HFFc6 (cell line): ENCODE results near the gene CHCHD5. TPM values are rescaled to one million over a fixed set of nuclear protein-coding genes. Genes with fewer than 3 reads are reported as not detected.

Source experiments
- DNase-seq: peaks from one replicate; pipeline ENCODE4 v3.0.0-alpha.2; 2018
- H3K27ac Mint-ChIP-seq: 2 replicates; pipeline ENCODE4 v1.8.0; 2020; ENCODE audit warnings: mild to moderate bottlenecking, mixed read lengths
- H3K27me3 Mint-ChIP-seq: 2 replicates; pipeline ENCODE4 v1.8.0; 2021; ENCODE audit warnings: mild to moderate bottlenecking, moderate library complexity, mixed read lengths; ENCODE audit not compliant: insufficient read depth
- H3K36me3 Mint-ChIP-seq: 2 replicates; pipeline ENCODE4 v1.8.0; 2021; ENCODE audit warnings: low read depth, mixed read lengths
- H3K4me1 Mint-ChIP-seq: 2 replicates; pipeline ENCODE4 v1.8.0; 2020; ENCODE audit warnings: low read depth, mixed read lengths
- H3K4me3 Mint-ChIP-seq: 2 replicates; pipeline ENCODE4 v1.8.0; 2020; ENCODE audit warnings: mild to moderate bottlenecking, moderate library complexity, mixed read lengths
- H3K9me3 Mint-ChIP-seq: 2 replicates; pipeline ENCODE4 v1.8.0; 2020; ENCODE audit warnings: mild to moderate bottlenecking, mixed read lengths
- CTCF ChIP-seq: fragments of 200-600 bp; sonication (generic); IDR thresholded peaks from 2 replicates; pipeline ENCODE4 v1.5.0; 2021; ENCODE audit warnings: antibody characterized with exemption, mild to moderate bottlenecking
- total RNA-seq, 6 experiments: library from RNA; stranded (reverse); fragmentation: NEBNext Ultra II Directional; extraction: Animal tissue kit (Norgen Biotek cat#: 25700); gene quantifications; 2 replicates in 1 of 6; 3 replicates in 5 of 6; pipeline ENCODE4 v1.2.3, GENCODE V29; 2021

Gene CHCHD5
- total RNA-seq, 6 experiments from 2014 or later, result 26.9 to 43.2 (median 32.6) TPM

GRCh38 chr2:112626604-112627059 lies 42.2 kb downstream of the CHCHD5 start:
- no peaks in the 10 kb centered on the region for H3K9me3 Mint-ChIP-seq
- peak; percentile 91 for TF ChIP-seq CTCF
- H3K4me1 Mint-ChIP-seq, result peaks cover 92% of the 10 kb centered on the region
- no peaks in the 10 kb centered on the region for H3K36me3 Mint-ChIP-seq
- peak overlapping the region; percentile 86 for H3K4me3 Mint-ChIP-seq
- peaks cover 2% of the 10 kb centered on the region for H3K27me3 Mint-ChIP-seq
- DNase-seq, result peak; percentile 65
- H3K27ac Mint-ChIP-seq, result peak overlapping the region; percentile 90

DNA sequence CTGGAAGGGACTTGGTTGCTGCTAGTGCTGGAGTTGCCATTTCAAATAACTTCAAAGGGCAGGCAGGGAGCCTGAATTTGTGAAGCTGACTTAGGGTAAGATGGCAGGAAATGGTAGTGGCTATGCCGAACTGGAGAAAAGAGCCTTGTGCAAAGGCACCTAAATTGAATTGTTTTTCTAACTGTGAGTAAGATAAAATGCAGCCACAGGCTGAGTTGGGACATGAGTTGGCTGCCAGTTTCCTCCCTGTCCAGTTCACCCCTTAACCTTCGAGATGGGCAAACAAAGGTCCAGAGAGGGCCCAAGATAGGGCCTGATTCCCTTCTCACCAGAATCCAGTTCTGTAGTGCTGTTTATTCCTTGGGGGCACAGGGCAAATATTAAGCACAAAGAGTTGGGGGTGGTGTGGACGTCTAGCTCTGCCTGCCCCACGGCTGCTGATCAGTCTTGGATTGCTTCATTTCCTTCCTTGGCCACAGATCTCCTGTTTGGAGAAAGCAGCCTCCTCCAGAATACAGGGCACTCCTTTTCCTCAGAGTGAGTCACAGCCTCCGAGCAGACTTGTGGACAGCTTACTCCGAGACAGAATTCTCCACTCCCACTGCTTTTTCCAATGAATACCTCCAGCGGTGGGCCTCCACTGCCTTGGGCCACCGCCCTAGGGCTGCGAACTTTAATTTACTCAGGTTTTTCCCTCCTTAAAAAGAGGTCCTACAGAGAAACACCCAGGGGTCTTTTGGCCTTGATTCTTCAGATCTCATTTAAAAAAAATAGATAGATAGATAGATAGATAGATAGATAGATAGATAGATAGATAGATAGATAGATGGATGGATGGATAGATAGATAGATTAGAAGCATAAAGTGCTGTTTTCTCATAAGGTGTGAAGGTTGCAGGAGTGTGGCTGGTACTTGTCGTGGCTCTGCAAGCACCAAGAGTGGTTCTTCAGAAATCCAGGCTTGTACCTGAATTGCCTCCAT lies 42.9 kb downstream of the CHCHD5 start:
- Mint-ChIP-seq H3K4me3 (peak overlapping the region; percentile 86), H3K27ac (peak overlapping the region; percentile 90), H3K27me3 (peaks cover 3% of the 10 kb centered on the region), H3K4me1 (peaks cover 92% of the 10 kb centered on the region), H3K36me3 (no peaks in the 10 kb centered on the region), H3K9me3 (no peaks in the 10 kb centered on the region)
- TF ChIP-seq CTCF, result no peak
- DNase-seq, result peak; percentile 96

GRCh38 chr2:112629224-112629623 lies 44.8 kb downstream of the CHCHD5 start:
- Mint-ChIP-seq H3K27me3 (peaks cover 3% of the 10 kb centered on the region), H3K4me3 (peak overlapping the region; percentile 45), H3K4me1 (peaks cover 80% of the 10 kb centered on the region), H3K36me3 (no peaks in the 10 kb centered on the region), H3K9me3 (no peaks in the 10 kb centered on the region), H3K27ac (peak overlapping the region; percentile 90)
- no peak for TF ChIP-seq CTCF
- DNase-seq, result no peak

GRCh38 chr2:112629823-112630222 lies 45.4 kb downstream of the CHCHD5 start:
- H3K4me3 Mint-ChIP-seq, result peak overlapping the region; percentile 45
- H3K4me1 Mint-ChIP-seq, result peaks cover 74% of the 10 kb centered on the region
- no peak for TF ChIP-seq CTCF
- no peak for DNase-seq
- peaks cover 3% of the 10 kb centered on the region for H3K27me3 Mint-ChIP-seq
- H3K27ac Mint-ChIP-seq, result peak overlapping the region; percentile 90
- no peaks in the 10 kb centered on the region for H3K36me3 Mint-ChIP-seq
- no peaks in the 10 kb centered on the region for H3K9me3 Mint-ChIP-seq

GRCh38 chr2:112630268-112630667 lies 45.9 kb downstream of the CHCHD5 start:
- H3K27ac Mint-ChIP-seq, result peak overlapping the region; percentile 90
- DNase-seq, result no peak
- H3K4me1 Mint-ChIP-seq, result peaks cover 70% of the 10 kb centered on the region
- no peaks in the 10 kb centered on the region for H3K9me3 Mint-ChIP-seq
- peak overlapping the region; percentile 83; the same call in 1 of the 2 replicates for H3K4me3 Mint-ChIP-seq
- TF ChIP-seq CTCF, result no peak
- peaks cover 3% of the 10 kb centered on the region for H3K27me3 Mint-ChIP-seq
- H3K36me3 Mint-ChIP-seq, result no peaks in the 10 kb centered on the region
